OCI-LY3 (cell line): Measurements from ENCODE around the gene IRAK4.
A peak's percentile ranks its signal among the peaks of the same experiment; 100 is the strongest.

Experiments used
- H2AFZ ChIP-seq: fragments of 200-600, 300-600 bp; shearing (Covaris generic); 2 replicates; pipeline ENCODE4 v1.6.0; 2014; ENCODE audit warnings: antibody characterized with exemption, low read depth, low read length
- H3K27ac ChIP-seq: fragments of 200-600, 300-600 bp; sonication (generic); 2 replicates; pipeline ENCODE4 v1.5.1; 2014; ENCODE audit warnings: mild to moderate bottlenecking, low read length, moderate library complexity, mixed read lengths
- H3K27me3 ChIP-seq: fragments of 200-600, 300-600 bp; sonication (generic); 2 replicates; pipeline ENCODE4 v1.6.1; 2014; ENCODE audit warnings: low read depth, low read length, mixed read lengths
- H3K36me3 ChIP-seq: fragments of 200-600, 300-600 bp; sonication (generic); replicated peaks from 2 replicates; pipeline ENCODE3; 2014; ENCODE audit warnings: low read depth, low read length, mixed read lengths
- H3K4me1 ChIP-seq: fragments of 300-600, 200-600 bp; sonication (generic); 2 replicates; pipeline ENCODE4 v1.6.1; 2014; ENCODE audit warnings: low read length, mixed read lengths
- H3K4me2 ChIP-seq: fragments of 200-600, 300-600 bp; sonication (generic); 2 replicates; pipeline ENCODE4 v1.6.1; 2014; ENCODE audit warnings: low read length, mixed read lengths
- H3K4me3 ChIP-seq: fragments of 300-600, 200-600 bp; sonication (generic); 2 replicates; pipeline ENCODE4 v1.5.1; 2014; ENCODE audit warnings: antibody characterized with exemption, mild to moderate bottlenecking, low read length, moderate library complexity
- H3K79me2 ChIP-seq: fragments of 300-600, 200-600 bp; shearing (Covaris generic); 2 replicates; pipeline ENCODE4 v1.6.1; 2014; ENCODE audit warnings: mild to moderate bottlenecking, low read length, mixed read lengths
- H3K9ac ChIP-seq: fragments of 300-600, 200-600 bp; shearing (Covaris generic); 2 replicates; pipeline ENCODE4 v1.6.0; 2014; ENCODE audit warnings: mild to moderate bottlenecking, low read length, moderate library complexity
- H3K9me3 ChIP-seq: fragments of 200-600, 300-600 bp; shearing (Covaris generic); 2 replicates; pipeline ENCODE4 v1.6.1; 2014; ENCODE audit warnings: low read length, mixed read lengths; ENCODE audit not compliant: insufficient read depth
- H4K20me1 ChIP-seq: fragments of 200-600, 300-600 bp; sonication (generic); 2 replicates; pipeline ENCODE4 v1.6.1; 2016; ENCODE audit warnings: low read length, mixed read lengths; ENCODE audit not compliant: insufficient read depth
- CTCF ChIP-seq: fragments of 200-600, 300-600 bp; sonication (generic); IDR thresholded peaks from 2 replicates; pipeline ENCODE4 v1.5.1; 2014; ENCODE audit warnings: antibody characterized with exemption, low read length, low read depth
- EZH2phosphoT487 ChIP-seq: fragments of 200-600 bp; shearing (Covaris generic); IDR thresholded peaks from 2 replicates; pipeline ENCODE4 v1.6.1; 2018; ENCODE audit warnings: antibody characterized with exemption, mixed run types, low read depth

Gene IRAK4

GRCh38 chr12:43763769-43764168 is 5.0 kb downstream of the IRAK4 start:
- Histone ChIP-seq H4K20me1 (no peaks in the 10 kb centered on the region), H3K4me2 (no peak overlapping the region), H2AFZ (no peak overlapping the region), H3K79me2 (peaks cover 20% of the 10 kb centered on the region), H3K36me3 (peaks cover 7% of the 10 kb centered on the region), H3K9ac (no peak overlapping the region), H3K27ac (no peak overlapping the region), H3K27me3 (no peaks in the 10 kb centered on the region), H3K4me1 (peaks cover 10% of the 10 kb centered on the region), H3K9me3 (no peaks in the 10 kb centered on the region), H3K4me3 (no peak overlapping the region)
- TF ChIP-seq CTCF, result no peak
- TF ChIP-seq EZH2phosphoT487, result no peak

GRCh38 chr12:43764528-43764927 is 5.8 kb downstream of the IRAK4 start:
- H3K4me3 ChIP-seq, result no peak overlapping the region
- H2AFZ ChIP-seq, result no peak overlapping the region
- no peaks in the 10 kb centered on the region for H3K27me3 ChIP-seq
- no peaks in the 10 kb centered on the region for H3K9me3 ChIP-seq
- no peaks in the 10 kb centered on the region for H4K20me1 ChIP-seq
- peaks cover 10% of the 10 kb centered on the region for H3K4me1 ChIP-seq
- peaks cover 8% of the 10 kb centered on the region for H3K36me3 ChIP-seq
- no peak overlapping the region for H3K27ac ChIP-seq
- H3K79me2 ChIP-seq, result peaks cover 13% of the 10 kb centered on the region
- no peak overlapping the region for H3K4me2 ChIP-seq
- no peak for TF ChIP-seq EZH2phosphoT487
- no peak for TF ChIP-seq CTCF
- H3K9ac ChIP-seq, result no peak overlapping the region

- Histone ChIP-seq H3K27ac (no peak overlapping the region), H2AFZ (no peak overlapping the region), H3K9ac (no peak overlapping the region), H3K9me3 (no peaks in the 10 kb centered on the region), H3K79me2 (peaks cover 3% of the 10 kb centered on the region; the same call in 1 of the 2 replicates), H3K4me1 (no peaks in the 10 kb centered on the region), H3K36me3 (peaks cover 18% of the 10 kb centered on the region), H4K20me1 (no peaks in the 10 kb centered on the region), H3K4me3 (no peak overlapping the region), H3K27me3 (no peaks in the 10 kb centered on the region), H3K4me2 (no peak overlapping the region)
- TF ChIP-seq EZH2phosphoT487 (no peak), CTCF (no peak)
These were observed 7.5 kb downstream of the IRAK4 start for GRCh38 chr12:43766291-43766690.

- H3K27ac ChIP-seq, result no peak overlapping the region
- H3K9ac ChIP-seq, result no peak overlapping the region
- H3K4me2 ChIP-seq, result no peak overlapping the region
- H4K20me1 ChIP-seq, result no peaks in the 10 kb centered on the region
- no peaks in the 10 kb centered on the region for H3K79me2 ChIP-seq
- peak; percentile 60 for TF ChIP-seq CTCF
- no peak for TF ChIP-seq EZH2phosphoT487
- no peak overlapping the region for H2AFZ ChIP-seq
- no peaks in the 10 kb centered on the region for H3K27me3 ChIP-seq
- H3K4me3 ChIP-seq, result no peak overlapping the region
- peaks cover 38% of the 10 kb centered on the region for H3K36me3 ChIP-seq
- no peaks in the 10 kb centered on the region for H3K4me1 ChIP-seq
- no peaks in the 10 kb centered on the region for H3K9me3 ChIP-seq
These were observed 17.7 kb downstream of the IRAK4 start for GRCh38 chr12:43776498-43776897.
